ENCODE measurements around the gene TNIK.

- TF ChIP-seq CTCF (IDR thresholded peaks at IDR 0.05) (no peak), EP300 (IDR thresholded peaks at IDR 0.05) (no peak), POLR2A (IDR thresholded peaks at IDR 0.05) (no peak)
Measured at GRCh38 chr3:171018156-171018935, 441.9 kb downstream of the TNIK start.

All from gastroesophageal sphincter (tissue), 3 donors.